Activated T-helper 17 cell treated with anti-CD3 and anti-CD28 coated beads, Interleukin-2, amount 50 U/mL, for 72 hours (primary cell): ENCODE measurements around the gene OR2M4. TPM values are rescaled to one million over a fixed set of nuclear protein-coding genes. Genes with fewer than 3 reads are reported as not detected.

Experiments
- total RNA-seq, 2 donors: library from RNA; stranded (reverse); gene quantifications; one replicate each; pipeline ENCODE4 v1.2.3, GENCODE V29; 2022

The OR2M4 gene
- total RNA-seq, 2 donors from 2014 or later: not detected

Other genes with a start within 250 kb of the OR2M4 start
- gene OR2L5, start 217.8 kb upstream of the OR2M4 start, total RNA-seq: under 1 TPM in 1 of 2 donors, not detected in 1; 0.09 TPM
- gene OR2L2, start 201.3 kb upstream of the OR2M4 start, total RNA-seq: under 1 TPM; 0.11 TPM
- gene OR2L3, start 184.6 kb upstream of the OR2M4 start, total RNA-seq: not detected
- gene OR2L13, start 136.2 kb upstream of the OR2M4 start, total RNA-seq: not detected
- gene OR2M5, start 86.3 kb upstream of the OR2M4 start, total RNA-seq: not detected
- not detected for gene OR2M2, start 56.6 kb upstream of the OR2M4 start, total RNA-seq
- not detected for gene OR2M3, start 34.2 kb upstream of the OR2M4 start, total RNA-seq
- gene OR2T33, start 46.6 kb downstream of the OR2M4 start, total RNA-seq: not detected
- not detected for gene OR2T12, start 72.0 kb downstream of the OR2M4 start, total RNA-seq
- not detected for gene OR2M7, start 93.2 kb downstream of the OR2M4 start, total RNA-seq
- not detected for gene OR14C36, start 117.4 kb downstream of the OR2M4 start, total RNA-seq
- not detected for gene OR2T4, start 130.2 kb downstream of the OR2M4 start, total RNA-seq
- not detected for gene OR2T6, start 144.3 kb downstream of the OR2M4 start, total RNA-seq
- gene OR2T1, start 171.6 kb downstream of the OR2M4 start, total RNA-seq: not detected
- gene OR2T2, start 214.2 kb downstream of the OR2M4 start, total RNA-seq: not detected
- gene OR2T3, start 241.9 kb downstream of the OR2M4 start, total RNA-seq: not detected